Peyer's patch (tissue), 4 donors: ENCODE data around the gene PHEX.

ENCODE experiments used
- CTCF ChIP-seq, 6 experiments: fragments of 450-650 bp in 4 of 6; fragments of 200-600 bp in 2 of 6; sonication (generic) in 1 of 6; IDR thresholded peaks; one replicate each; pipeline ENCODE4 v1.5.1; 2017 to 2019; ENCODE audit warnings: antibody characterized with exemption in 6 of 6, mild to moderate bottlenecking in 3 of 6, moderate library complexity in 1 of 6
- POLR2A ChIP-seq, 2 donors: fragments of 450-650 bp; IDR thresholded peaks; one replicate each; pipeline ENCODE4 v1.5.1; 2017; ENCODE audit warnings: antibody characterized with exemption in 2 of 2, mild to moderate bottlenecking in 2 of 2, moderate library complexity in 2 of 2

- TF ChIP-seq CTCF (IDR thresholded peaks at IDR 0.05) = no peak
- no peak for TF ChIP-seq POLR2A (IDR thresholded peaks at IDR 0.05)
Observed at GRCh38 chrX:22035236-22035635, 3.1 kb downstream of the PHEX start.
